ENCODE data around the gene MYO16.

The MYO16 gene

DNA sequence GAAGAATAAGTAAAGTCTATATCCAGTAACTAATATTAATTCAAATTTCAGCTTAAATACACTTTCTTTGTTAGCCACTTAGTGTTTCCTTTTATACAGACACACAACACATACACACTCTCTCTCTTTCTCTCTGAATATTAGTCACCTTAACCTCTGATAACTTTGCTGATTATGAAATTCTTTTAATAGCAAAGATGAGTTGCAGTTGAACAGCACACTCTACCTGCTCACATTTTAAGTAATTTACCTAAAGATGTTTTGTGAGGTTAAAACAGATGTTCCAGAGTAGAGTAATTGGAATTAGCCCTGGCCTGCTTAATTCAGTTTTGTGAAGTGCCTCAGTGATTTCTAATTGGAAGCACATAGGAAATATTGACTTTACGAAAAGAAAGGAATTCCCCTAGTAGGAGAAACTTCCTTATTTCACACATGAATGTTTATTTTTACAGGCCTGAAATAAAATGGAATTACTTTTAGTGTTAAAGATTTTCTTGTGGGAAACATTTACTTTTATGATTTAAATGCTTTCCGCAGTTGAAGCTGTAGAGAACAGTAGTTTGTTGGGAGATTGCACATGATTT lies 184.3 kb downstream of the MYO16 start:
- H3K36me3 ChIP-seq (ENCODE audit: control insufficient read depth, insufficient read depth, low read length): no peaks in the 10 kb centered on the region
- no peak overlapping the region for H3K4me3 ChIP-seq (ENCODE audit: low read depth, low read length)
- H3K27me3 ChIP-seq (ENCODE audit: control insufficient read depth, insufficient read depth, low read length): no peaks in the 10 kb centered on the region
- no peaks in the 10 kb centered on the region for H3K9me3 ChIP-seq (ENCODE audit: control insufficient read depth, insufficient read depth, low read length)
- no peak overlapping the region for H3K9ac ChIP-seq (ENCODE audit: low read depth, low read length)
- peaks cover 4% of the 10 kb centered on the region for H3K4me1 ChIP-seq (ENCODE audit: control insufficient read depth, insufficient read depth, low read length)

GRCh38 chr13:108816375-108816774 lies 187.0 kb downstream of the MYO16 start:
- Histone ChIP-seq H3K4me3 (ENCODE audit: low read depth, low read length) (no peak overlapping the region), H3K27me3 (ENCODE audit: control insufficient read depth, insufficient read depth, low read length) (no peaks in the 10 kb centered on the region), H3K4me1 (ENCODE audit: control insufficient read depth, insufficient read depth, low read length) (peaks cover 4% of the 10 kb centered on the region), H3K36me3 (ENCODE audit: control insufficient read depth, insufficient read depth, low read length) (no peaks in the 10 kb centered on the region), H3K9ac (ENCODE audit: low read depth, low read length) (no peak overlapping the region), H3K9me3 (ENCODE audit: control insufficient read depth, insufficient read depth, low read length) (no peaks in the 10 kb centered on the region)

DNA sequence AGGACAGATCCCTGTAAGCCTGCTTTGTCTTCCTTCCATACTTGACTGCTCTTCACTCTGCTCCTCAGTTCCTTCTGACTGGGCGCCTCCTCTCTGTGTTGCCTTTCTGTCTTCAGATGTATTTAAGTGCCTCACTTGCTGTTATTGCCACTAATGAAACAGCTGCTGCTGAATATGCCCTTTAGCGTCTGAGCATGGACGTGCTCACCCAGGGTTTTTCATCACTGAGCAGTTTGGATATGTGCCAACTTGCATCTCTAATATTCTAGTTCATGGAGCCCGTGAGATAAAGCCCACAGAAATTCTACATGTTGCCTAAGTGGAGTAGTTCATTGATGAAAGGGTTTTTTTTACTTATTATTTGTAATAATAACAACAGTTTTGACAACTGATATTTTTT lies 198.2 kb downstream of the MYO16 start:
- H3K4me1 ChIP-seq (ENCODE audit: control insufficient read depth, insufficient read depth, low read length): no peaks in the 10 kb centered on the region
- H3K27me3 ChIP-seq (ENCODE audit: control insufficient read depth, insufficient read depth, low read length): no peaks in the 10 kb centered on the region
- no peaks in the 10 kb centered on the region for H3K9me3 ChIP-seq (ENCODE audit: control insufficient read depth, insufficient read depth, low read length)
- no peak overlapping the region for H3K4me3 ChIP-seq (ENCODE audit: low read depth, low read length)
- no peak overlapping the region for H3K9ac ChIP-seq (ENCODE audit: low read depth, low read length)
- H3K36me3 ChIP-seq (ENCODE audit: control insufficient read depth, insufficient read depth, low read length): no peaks in the 10 kb centered on the region

DNA sequence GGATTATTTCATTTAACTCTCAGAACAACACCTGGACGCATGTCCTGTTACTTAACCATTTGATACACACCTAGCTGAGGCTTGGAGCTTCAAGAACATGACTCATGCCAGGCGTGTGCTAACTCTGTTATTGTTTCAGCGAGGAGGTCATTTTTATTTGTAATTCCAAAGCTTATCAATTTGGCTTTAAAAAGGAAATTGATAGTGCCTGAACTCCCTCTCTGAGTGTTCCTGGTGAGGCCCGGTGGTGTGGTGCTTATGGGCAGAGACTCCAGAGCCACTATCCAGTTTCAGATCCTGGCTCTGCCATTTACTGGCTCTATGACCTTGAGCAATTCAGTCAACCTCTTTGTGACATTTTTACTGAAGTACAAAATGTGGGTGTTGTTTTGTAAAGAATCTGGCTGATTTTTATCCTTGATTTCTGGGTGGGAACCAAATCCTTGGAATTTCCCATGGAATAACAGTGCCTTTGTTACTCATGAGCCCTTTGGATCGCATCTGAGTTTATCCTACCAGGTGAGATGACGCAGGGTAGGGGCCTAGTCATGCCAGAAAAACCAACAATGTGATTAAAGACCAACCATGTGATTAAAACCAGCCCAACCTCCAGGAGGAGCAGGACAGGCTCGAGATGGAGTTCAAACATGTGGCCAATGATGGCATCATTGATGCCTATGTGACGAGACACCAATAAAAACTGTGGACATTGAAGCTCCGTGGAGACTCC lies 198.8 kb downstream of the MYO16 start:
- Histone ChIP-seq H3K4me3 (ENCODE audit: low read depth, low read length) (no peak overlapping the region), H3K9ac (ENCODE audit: low read depth, low read length) (no peak overlapping the region), H3K4me1 (ENCODE audit: control insufficient read depth, insufficient read depth, low read length) (no peaks in the 10 kb centered on the region), H3K9me3 (ENCODE audit: control insufficient read depth, insufficient read depth, low read length) (no peaks in the 10 kb centered on the region), H3K36me3 (ENCODE audit: control insufficient read depth, insufficient read depth, low read length) (no peaks in the 10 kb centered on the region), H3K27me3 (ENCODE audit: control insufficient read depth, insufficient read depth, low read length) (no peaks in the 10 kb centered on the region)

DNA sequence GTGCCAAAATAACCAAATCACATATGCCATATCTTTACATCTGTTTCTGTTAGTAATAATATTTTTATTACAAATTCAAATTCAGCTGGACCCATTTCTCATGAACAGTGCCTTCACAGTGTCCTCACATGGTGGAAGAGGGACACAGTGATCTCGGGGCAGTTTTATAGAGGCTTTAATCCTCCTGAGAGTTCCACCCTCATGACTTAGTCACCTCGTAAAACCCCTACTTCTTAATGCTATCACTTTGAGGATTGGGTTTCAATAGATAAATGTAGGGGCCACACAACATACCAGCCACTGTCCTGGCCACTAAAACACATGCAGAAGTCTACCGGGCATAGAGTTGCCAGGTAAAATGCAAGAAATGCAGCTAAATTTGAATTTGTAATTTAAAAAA lies 201.5 kb downstream of the MYO16 start:
- Histone ChIP-seq H3K9me3 (ENCODE audit: control insufficient read depth, insufficient read depth, low read length) (no peaks in the 10 kb centered on the region), H3K4me1 (ENCODE audit: control insufficient read depth, insufficient read depth, low read length) (no peaks in the 10 kb centered on the region), H3K27me3 (ENCODE audit: control insufficient read depth, insufficient read depth, low read length) (no peaks in the 10 kb centered on the region), H3K36me3 (ENCODE audit: control insufficient read depth, insufficient read depth, low read length) (no peaks in the 10 kb centered on the region), H3K9ac (ENCODE audit: low read depth, low read length) (no peak overlapping the region), H3K4me3 (ENCODE audit: low read depth, low read length) (no peak overlapping the region)

- no peaks in the 10 kb centered on the region for H3K27me3 ChIP-seq (ENCODE audit: control insufficient read depth, insufficient read depth, low read length)
- no peaks in the 10 kb centered on the region for H3K36me3 ChIP-seq (ENCODE audit: control insufficient read depth, insufficient read depth, low read length)
- no peak overlapping the region for H3K9ac ChIP-seq (ENCODE audit: low read depth, low read length)
- H3K9me3 ChIP-seq (ENCODE audit: control insufficient read depth, insufficient read depth, low read length): no peaks in the 10 kb centered on the region
- H3K4me3 ChIP-seq (ENCODE audit: low read depth, low read length): no peak overlapping the region
- no peaks in the 10 kb centered on the region for H3K4me1 ChIP-seq (ENCODE audit: control insufficient read depth, insufficient read depth, low read length)
These were observed 204.1 kb downstream of the MYO16 start for GRCh38 chr13:108833531-108833930.

DNA sequence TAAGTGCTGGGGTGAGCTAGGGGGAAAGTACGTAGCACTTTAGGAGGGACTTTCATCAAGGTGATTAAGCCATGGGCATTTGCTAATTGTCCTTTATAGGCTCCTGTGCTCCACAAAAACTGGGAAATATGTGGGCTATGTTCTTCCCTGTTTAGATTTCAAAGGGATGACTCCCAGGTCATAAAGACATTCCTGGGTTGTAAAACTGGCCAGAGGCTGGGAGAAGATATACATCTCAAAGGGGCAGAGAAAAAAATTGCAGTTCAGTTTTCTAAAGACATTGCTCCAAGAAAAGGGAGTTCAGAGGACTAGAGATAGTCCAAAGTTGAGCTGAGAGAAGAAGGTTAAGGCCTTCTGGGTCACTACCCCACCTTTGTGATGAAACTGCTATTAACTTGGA lies 204.8 kb downstream of the MYO16 start:
- no peak overlapping the region for H3K4me3 ChIP-seq (ENCODE audit: low read depth, low read length)
- H3K36me3 ChIP-seq (ENCODE audit: control insufficient read depth, insufficient read depth, low read length): no peaks in the 10 kb centered on the region
- H3K9ac ChIP-seq (ENCODE audit: low read depth, low read length): no peak overlapping the region
- no peaks in the 10 kb centered on the region for H3K4me1 ChIP-seq (ENCODE audit: control insufficient read depth, insufficient read depth, low read length)
- H3K27me3 ChIP-seq (ENCODE audit: control insufficient read depth, insufficient read depth, low read length): no peaks in the 10 kb centered on the region
- no peaks in the 10 kb centered on the region for H3K9me3 ChIP-seq (ENCODE audit: control insufficient read depth, insufficient read depth, low read length)

DNA sequence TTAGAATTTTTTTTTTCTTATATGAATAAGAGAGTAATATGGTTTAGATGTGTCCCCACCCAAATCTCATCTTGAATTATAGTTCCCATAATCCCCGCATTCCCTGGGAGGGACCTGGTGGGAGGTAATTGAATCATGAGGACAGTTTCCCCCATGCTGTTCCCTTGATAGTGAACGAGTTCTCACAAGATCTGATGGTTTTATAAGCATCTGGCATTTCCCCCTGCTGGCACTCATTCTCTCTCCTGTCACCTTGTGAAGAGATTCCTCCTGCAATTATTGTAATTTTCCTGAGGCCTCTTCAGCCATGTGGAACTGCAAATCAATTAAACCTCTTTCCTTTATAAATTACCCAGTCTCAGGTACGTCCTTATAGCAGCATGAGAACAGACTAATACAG lies 205.7 kb downstream of the MYO16 start:
- Histone ChIP-seq H3K27me3 (ENCODE audit: control insufficient read depth, insufficient read depth, low read length) (no peaks in the 10 kb centered on the region), H3K4me3 (ENCODE audit: low read depth, low read length) (no peak overlapping the region), H3K9me3 (ENCODE audit: control insufficient read depth, insufficient read depth, low read length) (no peaks in the 10 kb centered on the region), H3K36me3 (ENCODE audit: control insufficient read depth, insufficient read depth, low read length) (no peaks in the 10 kb centered on the region), H3K4me1 (ENCODE audit: control insufficient read depth, insufficient read depth, low read length) (no peaks in the 10 kb centered on the region), H3K9ac (ENCODE audit: low read depth, low read length) (no peak overlapping the region)

DNA sequence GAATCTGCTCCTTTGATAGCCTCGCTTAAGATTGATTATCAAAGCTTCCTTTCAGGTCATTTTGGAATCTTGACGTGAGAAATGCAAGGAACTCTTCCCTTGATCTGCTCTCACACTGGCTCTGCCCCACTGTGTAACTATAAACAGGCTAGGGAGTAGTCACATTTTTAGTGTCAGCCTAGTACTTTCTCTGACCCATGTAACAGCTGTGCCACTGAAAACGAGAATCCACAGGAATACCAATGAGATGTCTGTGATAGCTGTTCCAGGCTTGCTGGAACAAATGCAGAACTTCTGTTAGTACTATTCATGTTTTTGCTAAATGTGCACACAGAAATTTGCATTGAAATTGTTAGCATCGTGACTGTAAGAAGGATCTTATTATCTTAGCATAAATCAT lies 221.3 kb downstream of the MYO16 start:
- Histone ChIP-seq H3K4me3 (ENCODE audit: low read depth, low read length) (no peak overlapping the region), H3K4me1 (ENCODE audit: control insufficient read depth, insufficient read depth, low read length) (peaks cover 5% of the 10 kb centered on the region), H3K9me3 (ENCODE audit: control insufficient read depth, insufficient read depth, low read length) (no peaks in the 10 kb centered on the region), H3K27me3 (ENCODE audit: control insufficient read depth, insufficient read depth, low read length) (no peaks in the 10 kb centered on the region), H3K36me3 (ENCODE audit: control insufficient read depth, insufficient read depth, low read length) (no peaks in the 10 kb centered on the region), H3K9ac (ENCODE audit: low read depth, low read length) (no peak overlapping the region)

DNA sequence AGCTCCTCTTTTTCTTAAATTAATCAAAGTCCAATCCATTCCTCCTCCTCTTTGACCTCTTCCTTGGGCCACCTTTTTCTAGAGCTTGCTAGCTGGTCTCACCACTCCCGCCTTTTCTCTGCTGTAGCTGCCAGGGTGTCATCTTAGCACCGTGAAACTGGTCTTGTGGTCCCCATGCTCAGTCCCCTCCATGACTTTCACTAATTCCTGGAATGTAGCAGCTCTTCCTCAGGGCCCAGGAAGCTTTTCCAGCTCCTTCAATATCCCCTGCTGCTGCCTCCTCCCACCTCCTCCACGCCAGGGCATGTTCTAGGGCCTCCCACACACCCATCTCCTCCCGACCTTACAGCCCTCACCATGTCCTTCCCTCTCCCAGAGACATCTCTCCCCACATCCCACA lies 222.2 kb downstream of the MYO16 start:
- Histone ChIP-seq H3K9ac (ENCODE audit: low read depth, low read length) (no peak overlapping the region), H3K9me3 (ENCODE audit: control insufficient read depth, insufficient read depth, low read length) (no peaks in the 10 kb centered on the region), H3K4me3 (ENCODE audit: low read depth, low read length) (no peak overlapping the region), H3K27me3 (ENCODE audit: control insufficient read depth, insufficient read depth, low read length) (no peaks in the 10 kb centered on the region), H3K4me1 (ENCODE audit: control insufficient read depth, insufficient read depth, low read length) (peaks cover 12% of the 10 kb centered on the region), H3K36me3 (ENCODE audit: control insufficient read depth, insufficient read depth, low read length) (no peaks in the 10 kb centered on the region)

DNA sequence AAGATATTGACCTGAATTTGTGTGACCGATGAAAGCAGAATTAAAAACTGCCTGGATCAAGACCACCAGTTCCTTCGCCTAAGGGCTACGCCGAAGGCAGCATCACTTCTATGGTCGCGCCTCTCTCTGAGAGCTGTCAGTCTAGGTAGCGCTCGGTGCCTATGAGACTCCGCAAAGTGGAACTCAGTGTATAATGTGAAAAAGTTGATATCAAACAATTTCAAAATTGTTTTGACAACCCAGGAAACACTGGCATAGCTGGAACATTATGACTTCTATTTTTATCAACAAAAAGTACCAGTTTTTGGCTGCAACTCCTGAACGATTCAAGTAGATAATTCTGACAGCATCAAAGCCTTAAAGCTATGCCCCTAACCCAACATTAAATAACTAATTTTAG lies 223.6 kb downstream of the MYO16 start:
- Histone ChIP-seq H3K27me3 (ENCODE audit: control insufficient read depth, insufficient read depth, low read length) (no peaks in the 10 kb centered on the region), H3K4me1 (ENCODE audit: control insufficient read depth, insufficient read depth, low read length) (peaks cover 12% of the 10 kb centered on the region), H3K4me3 (ENCODE audit: low read depth, low read length) (no peak overlapping the region)

GRCh38 chr13:108855737-108856387 lies 226.5 kb downstream of the MYO16 start:
- H3K9me3 ChIP-seq (ENCODE audit: control insufficient read depth, insufficient read depth, low read length): no peaks in the 10 kb centered on the region
- H3K36me3 ChIP-seq (ENCODE audit: control insufficient read depth, insufficient read depth, low read length): no peaks in the 10 kb centered on the region
- H3K4me3 ChIP-seq (ENCODE audit: low read depth, low read length): no peak overlapping the region
- H3K9ac ChIP-seq (ENCODE audit: low read depth, low read length): no peak overlapping the region
- no peaks in the 10 kb centered on the region for H3K27me3 ChIP-seq (ENCODE audit: control insufficient read depth, insufficient read depth, low read length)
- H3K4me1 ChIP-seq (ENCODE audit: control insufficient read depth, insufficient read depth, low read length): peaks cover 12% of the 10 kb centered on the region

More for the DNA sequence above, 223.6 kb downstream of the MYO16 start:
- no peak overlapping the region for H3K9ac ChIP-seq (ENCODE audit: low read depth, low read length)
- no peaks in the 10 kb centered on the region for H3K36me3 ChIP-seq (ENCODE audit: control insufficient read depth, insufficient read depth, low read length)
- H3K9me3 ChIP-seq (ENCODE audit: control insufficient read depth, insufficient read depth, low read length): no peaks in the 10 kb centered on the region

All from iPS-15b (cell line).